GM15510 (cell line): ENCODE results near the gene TNNT3.

Experiments used
- POLR2A ChIP-seq: IDR thresholded peaks from 3 replicates; pipeline ENCODE4 v1.6.1; 2011; ENCODE audit warnings: borderline replicate concordance; ENCODE audit not compliant: insufficient read length; ENCODE audit errors: extremely low read depth

Gene TNNT3

DNA sequence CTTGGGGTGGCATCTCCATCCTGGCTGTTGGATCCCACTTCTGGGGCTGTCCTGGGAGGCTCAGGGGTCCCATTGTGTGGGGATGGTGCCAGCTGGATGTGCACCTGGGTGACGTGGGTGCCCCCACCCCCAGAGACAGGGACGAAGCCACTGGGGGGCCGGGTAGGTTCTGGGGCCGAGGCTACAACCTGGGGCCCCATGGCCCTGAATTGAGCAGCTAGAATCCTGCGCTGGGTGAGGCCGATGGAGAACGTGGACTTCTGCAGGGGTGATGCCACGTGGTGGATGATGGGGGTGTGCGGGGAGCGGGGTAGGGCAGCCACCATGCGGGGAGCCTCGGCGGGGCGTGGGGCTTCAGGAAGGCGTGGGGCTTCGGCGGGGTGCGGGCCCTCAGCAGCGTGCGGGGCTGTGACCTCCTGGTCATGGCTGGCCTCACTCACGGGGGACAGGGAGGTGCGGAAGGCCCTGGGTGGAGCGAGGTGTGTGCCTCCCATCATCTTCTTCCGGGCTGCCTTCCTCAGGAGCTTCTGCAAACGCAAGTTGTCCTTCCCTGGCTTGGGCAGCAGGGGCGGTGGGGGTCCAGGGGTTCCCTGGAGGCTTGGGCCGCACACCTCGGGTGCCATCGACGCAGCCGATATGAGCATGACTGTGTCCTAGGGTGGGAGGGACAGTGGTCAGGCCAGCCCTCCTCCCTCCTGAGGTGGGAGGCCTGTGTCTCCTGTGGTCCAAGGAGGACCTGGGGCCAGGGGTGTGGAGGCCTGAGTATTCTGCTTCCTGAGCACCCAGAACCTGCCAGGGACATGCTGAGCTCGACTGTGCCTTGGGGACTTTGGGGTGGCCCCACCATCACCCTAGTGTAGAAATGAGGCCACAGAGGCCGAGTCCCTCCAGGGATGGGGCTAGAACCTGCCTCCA, 29.3 kb upstream of the TNNT3 start:
- TF ChIP-seq POLR2A: no peak

DNA sequence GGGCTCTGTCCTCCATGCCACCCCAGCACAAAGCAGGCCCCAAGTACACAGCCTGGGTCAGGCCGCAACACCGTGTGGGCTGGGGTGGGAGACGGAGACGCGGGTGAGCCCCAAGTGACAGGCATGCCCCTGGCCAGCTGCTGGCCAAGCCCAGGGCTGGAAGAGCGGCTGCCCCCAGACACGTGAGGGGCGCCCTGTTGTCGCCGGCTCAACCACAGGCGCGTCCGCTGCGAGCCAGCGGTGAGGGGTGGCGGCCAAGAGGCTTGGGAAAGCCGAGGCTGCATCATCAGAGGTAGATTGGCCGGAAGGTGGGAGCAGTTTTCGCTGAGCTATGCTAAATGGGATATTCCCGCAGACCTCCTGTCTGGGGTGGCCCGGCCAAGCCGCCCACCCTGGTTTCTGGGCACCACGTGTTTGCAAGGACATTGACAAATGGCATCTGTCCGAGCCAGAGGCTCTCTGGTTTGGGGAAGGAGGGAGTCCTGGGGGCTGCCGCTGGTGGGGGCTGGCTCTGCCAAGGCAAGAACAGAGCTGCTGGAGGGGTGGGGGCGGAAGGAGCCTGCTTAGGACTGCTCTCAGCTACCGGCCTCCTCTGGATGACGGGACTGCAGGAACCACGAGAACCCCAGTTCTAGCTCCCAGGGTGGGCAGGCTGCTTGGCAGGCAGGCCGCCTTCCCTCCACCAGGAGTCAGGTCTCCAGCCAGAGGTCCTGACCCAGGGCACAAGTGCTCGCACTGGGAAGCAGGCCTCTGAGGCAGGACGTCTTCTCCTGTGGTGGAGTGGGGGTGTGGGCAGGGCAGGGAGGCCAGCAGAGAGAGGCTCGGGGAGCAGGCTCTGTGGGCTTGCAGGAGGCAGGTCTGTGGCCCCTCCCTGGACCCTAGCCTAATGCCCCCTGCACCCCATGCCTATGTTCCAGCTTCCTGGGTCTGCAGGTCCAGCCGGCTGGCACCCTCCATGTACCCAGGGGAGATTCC, 28.4 kb upstream of the TNNT3 start:
- peak; percentile 11 for TF ChIP-seq POLR2A

DNA sequence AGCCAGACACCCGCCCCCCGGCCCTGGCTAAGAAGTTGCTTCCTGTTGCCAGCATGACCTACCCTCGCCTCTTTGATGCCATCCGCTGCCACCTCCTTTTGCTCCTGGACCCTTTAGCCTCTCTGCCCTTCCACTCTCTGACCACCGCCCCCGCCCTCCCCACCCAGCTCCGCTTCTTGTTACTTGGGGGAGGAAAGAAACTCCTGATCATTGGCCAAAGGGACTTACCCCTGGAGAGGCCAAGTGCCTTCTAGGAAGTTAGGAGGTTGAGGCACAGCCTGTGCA, 27.7 kb upstream of the TNNT3 start, which contains the start of gene PRR33:
PRR33 (minus strand) TSS at position 65 of the 285 bp plus-strand sequence. CDS start 1,311 bp downstream, outside the sequence.
- TF ChIP-seq POLR2A: no peak

DNA sequence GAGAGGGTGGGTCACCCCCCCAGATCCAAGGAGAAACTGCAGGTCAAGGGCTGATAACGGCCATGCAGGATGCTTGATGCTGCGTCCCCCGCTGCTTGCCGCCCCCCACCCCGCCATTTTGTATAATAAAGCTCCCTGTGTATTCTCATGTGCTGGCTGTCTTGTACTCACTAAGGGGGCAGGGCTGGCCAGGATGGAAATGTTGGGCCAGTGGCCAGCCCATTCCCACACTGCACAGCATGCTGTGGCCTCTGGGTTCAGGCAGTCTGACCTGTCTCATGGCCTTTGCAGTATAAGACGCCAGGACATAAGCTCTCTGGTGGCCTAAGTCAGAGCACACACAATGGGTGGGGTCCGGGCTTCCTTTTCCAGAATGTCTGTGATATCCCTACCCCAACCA, 27.4 kb upstream of the TNNT3 start:
- TF ChIP-seq POLR2A: no peak

DNA sequence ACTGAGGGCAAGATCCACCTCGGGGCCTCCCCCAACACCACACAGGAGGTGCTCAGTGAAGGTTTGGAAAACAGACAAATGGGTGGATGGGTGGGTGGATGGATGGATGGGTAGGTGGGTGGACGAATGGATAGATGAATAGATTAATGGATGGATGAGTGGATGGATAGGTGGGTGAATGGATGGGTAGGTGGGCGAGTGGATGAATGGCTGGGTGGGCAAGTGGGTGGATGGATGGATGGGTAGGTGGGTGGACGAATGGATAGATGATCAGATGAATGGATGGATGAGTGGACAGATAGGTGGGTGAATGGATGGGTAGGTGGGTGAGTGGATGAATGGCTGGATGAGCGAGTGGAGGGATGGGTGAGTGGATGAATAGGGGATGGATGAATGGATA, 26.9 kb upstream of the TNNT3 start:
- TF ChIP-seq POLR2A: no peak

DNA sequence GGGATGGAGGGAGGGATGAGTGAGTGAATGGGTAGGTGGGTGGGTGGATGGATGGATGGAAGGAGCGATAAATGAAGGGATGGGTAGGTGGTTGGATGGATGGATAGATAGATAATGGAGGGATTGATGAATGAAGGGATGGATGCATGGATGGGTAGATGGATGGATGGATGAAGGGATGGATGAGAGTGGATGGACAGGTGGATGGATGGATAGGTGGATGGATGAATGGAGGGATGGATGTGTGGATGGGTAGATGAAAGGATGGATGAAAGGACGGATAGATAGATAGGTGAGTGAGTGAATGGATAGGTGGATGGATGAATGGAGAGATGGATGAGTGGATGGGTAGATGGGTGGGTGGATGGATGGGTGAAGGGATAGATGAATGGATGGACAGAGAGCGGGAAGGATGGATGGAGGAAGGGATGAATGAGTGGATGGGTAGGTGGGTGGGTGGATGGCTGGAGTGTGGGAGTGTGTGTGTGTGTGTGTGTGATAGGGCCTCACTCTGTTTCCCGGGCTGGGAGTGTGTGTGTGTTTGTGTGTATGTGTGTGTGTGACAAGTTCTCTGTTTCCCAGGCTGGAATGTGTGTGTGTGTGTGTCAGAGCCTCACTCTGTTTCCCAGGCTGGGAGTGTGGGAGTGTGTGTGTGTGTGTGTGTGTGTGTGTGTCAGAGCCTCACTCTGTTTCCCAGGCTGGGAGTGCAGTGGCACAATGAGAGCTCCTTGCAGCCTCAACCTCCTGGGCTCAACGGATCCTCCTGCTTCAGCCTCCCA, 25.7 kb upstream of the TNNT3 start:
- TF ChIP-seq POLR2A: no peak

DNA sequence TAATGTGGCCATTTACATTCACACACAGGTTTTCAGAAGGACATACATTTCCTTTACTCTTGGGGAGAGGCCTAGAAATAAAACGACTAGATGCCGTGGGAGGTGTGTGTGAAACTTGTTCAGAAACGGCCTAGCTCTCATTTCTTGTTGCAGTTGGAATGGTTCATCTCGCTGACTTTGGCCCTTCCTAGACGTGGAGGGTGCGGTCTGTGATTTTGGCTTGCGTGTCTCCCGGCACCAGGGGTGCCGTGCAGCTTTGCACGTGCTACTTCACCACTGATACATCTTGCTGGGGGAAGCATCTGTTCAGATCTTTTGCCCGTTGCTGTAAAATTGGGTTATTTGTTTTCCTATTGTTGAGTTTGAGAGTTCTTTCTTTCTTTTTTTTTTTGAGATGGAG, 24.7 kb upstream of the TNNT3 start:
- no peak for TF ChIP-seq POLR2A

DNA sequence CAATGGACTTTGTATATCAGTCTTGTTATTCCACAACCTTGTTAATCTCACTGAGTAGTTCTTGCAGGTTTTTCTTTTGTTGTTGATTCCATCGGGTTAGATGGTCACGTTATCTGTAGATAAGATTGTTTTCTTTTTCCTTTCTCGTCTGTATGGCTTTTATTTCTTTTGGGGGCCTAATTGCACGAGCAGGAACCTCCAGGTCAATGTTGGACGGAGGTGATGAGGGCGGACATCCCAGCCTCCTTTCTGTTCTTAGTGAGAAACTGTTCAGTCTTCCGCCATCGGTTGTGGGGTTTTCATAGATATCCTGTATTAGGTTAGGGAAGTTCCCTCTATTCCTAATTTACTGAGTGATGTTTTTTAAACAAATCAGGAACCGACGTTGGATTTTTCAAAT, 23.0 kb upstream of the TNNT3 start:
- no peak for TF ChIP-seq POLR2A

DNA sequence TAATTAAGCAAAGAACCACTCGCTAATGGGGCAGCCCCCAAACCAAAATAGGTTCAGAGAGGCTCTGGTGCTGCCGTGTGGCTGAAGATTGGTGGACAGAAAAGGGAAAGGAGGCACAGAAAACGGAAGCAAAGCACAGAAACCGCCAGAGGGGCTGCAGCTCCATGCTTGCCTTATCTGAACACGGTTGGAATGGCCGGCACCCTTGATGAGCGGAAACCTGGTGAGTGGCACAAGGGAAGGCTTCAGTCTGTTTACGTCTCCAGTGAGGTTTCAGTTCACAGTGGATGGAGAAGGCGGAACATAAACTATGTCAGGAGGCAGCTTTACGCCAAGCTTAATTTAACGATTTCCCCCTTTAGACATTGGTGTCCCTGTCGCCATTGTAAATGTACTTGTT, 22.6 kb upstream of the TNNT3 start:
- TF ChIP-seq POLR2A: no peak

DNA sequence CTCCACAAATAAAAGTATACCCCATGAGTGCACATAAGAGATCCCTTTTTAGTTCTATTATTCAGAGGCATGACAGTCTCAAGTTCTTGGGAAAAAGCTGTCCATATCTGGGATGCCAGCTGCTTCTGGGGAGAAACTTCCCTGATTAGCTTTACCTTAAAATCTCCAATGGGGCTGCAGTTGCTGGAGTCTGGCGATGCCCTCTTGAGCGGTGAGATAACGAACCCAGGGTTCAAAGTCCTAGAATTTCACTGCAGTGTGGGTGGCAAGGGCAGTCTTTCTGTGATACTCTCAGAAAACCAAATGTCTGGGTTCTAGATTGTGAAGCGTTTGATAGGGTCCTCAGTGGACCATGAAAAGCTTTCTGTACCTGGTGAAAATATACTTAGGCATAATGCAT, 20.4 kb upstream of the TNNT3 start:
- no peak for TF ChIP-seq POLR2A

DNA sequence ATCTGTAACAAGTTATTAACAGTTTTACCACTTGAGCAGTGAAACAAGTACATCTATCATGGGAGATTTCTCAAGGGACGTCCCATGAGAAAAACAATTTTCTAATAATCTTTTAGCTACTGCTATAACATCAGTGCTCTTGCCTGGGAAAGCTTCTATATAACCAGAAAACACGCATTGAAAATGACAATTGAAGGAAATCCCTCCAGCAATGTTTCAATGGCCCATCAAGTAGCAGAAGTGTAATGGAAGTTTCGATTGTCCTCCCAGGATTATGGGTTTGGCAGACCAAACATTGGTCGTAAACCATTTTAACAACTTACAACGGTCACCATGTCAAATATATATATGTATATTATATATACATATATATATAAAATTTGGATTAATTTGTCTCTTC, 19.8 kb upstream of the TNNT3 start:
- TF ChIP-seq POLR2A: no peak

DNA sequence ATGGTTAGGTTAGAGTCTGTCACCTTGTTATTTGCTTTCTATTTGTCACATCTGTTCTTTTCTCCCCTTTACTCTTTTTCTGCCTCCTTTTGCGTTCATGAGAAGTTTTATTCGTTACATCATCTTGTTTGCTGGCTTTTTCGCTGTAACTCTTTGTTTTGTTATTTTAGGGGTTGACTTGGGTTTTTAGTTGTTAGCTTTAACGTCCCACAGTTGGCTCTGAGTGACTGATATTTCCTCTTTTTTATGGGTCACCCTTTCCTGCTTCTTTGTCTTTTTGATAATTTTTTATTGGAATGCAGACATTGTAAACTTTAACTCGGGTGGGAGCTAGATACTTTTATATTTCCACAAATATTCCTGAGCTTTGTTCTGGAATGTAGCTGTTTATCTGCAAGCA, 13.3 kb upstream of the TNNT3 start:
- no peak for TF ChIP-seq POLR2A

DNA sequence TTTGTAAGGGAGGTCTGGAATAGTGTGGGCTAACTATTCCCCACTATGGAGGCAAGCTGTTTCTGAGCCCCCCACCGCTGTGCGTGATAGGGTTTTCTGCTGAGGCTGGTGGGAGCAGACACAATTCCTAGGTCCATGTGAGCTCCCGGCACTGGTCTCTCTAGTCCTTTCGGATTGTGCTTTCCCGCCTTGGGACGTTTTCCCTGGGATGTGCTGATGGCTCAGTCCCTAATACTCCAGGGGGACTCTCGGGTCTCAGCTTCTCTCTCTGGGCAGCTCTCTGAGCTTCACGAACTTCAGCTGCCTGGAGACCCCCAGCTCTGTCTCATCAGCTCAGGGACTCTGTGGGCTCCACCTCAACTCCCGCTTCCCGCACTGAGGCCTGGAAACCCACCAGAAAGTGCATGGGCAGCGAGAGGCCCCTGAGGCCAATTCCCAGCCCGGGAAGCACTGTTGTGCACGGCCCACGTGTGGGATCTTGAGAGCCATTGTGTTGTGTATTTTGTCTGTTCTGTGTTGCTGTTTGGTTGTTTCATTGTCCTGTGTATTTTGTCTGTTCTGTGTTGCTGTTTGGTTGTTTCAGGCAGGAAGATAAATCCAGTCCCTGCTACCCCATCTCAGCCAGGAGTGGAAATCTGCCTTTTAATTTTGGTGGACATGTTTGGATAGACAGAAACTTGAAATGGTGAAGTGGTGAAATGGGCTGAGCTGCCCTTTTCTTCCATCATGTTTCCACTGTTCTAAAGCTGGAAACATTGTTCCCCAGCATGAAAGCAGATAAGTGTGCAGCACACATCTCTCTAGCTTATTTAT, 12.7 kb upstream of the TNNT3 start:
- no peak for TF ChIP-seq POLR2A

DNA sequence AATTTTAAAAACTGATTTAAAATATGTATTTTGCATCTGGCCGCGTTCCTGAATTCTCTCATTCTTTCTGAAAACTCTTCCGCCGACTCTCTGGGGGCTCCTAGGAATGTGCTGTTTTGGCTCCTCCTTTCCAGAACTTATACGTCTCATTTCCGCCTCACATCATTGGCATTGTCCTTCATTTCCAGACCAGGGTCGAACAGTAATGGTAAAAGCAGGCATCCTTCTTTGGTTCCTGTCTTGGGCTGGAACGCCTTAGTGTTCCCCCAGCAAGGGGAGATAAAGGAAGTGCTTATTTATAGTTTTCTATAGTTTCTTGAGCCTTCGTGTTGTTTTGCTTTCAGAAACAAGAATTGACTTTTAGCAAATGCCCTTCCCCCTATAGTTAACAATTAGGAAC, 10.9 kb upstream of the TNNT3 start:
- TF ChIP-seq POLR2A: no peak
